ES-I3 (cell line): ENCODE data around the gene MOSPD2.

Experiments
- H3K36me3 ChIP-seq: 2 replicates; pipeline ENCODE4 v1.6.1; 2013; ENCODE audit warnings: mild to moderate bottlenecking, low read length, control low read depth, moderate library complexity; ENCODE audit not compliant: insufficient read depth
- H3K4me1 ChIP-seq: 2 replicates; pipeline ENCODE4 v1.6.1; 2013; ENCODE audit warnings: mild to moderate bottlenecking, control low read depth, low read length; ENCODE audit not compliant: insufficient read depth
- H3K9ac ChIP-seq: 2 replicates; pipeline ENCODE4 v1.6.1; 2013; ENCODE audit warnings: low read depth, mild to moderate bottlenecking, low read length, moderate library complexity
- H3K9me3 ChIP-seq: 2 replicates; pipeline ENCODE4 v1.6.1; 2013; ENCODE audit warnings: mild to moderate bottlenecking, low read length, moderate library complexity; ENCODE audit not compliant: control insufficient read depth, insufficient read depth

MOSPD2 gene

DNA sequence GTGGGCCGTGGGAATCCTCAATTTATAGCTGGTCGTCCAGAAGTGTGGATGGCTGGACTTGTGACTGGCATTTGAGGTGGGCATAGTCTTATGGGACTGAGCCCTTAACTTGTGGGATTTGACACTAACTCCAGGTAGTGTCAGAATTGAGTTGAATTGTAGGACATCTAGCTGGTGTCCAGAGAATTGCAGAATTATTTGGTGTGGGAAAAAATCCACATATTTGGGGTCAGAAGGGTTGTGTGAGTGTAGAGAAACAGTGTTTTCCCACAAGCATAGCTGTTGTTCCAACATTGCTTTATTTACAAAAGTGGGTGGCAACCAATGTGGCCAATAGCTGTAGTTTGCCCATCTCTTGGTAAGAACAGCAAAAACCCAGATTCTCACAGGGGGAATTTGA, 91.3 kb downstream of the MOSPD2 start:
- Histone ChIP-seq H3K4me1 (no peaks in the 10 kb centered on the region), H3K36me3 (no peaks in the 10 kb centered on the region), H3K9me3 (no peaks in the 10 kb centered on the region), H3K9ac (no peak overlapping the region)
